ENCODE results near the gene BCR.
"Not testable (repeated sequence)": the region's sequence is repeated elsewhere in the genome, so short reads cannot be mapped to it uniquely, and the experiment has no call there.

DNA sequence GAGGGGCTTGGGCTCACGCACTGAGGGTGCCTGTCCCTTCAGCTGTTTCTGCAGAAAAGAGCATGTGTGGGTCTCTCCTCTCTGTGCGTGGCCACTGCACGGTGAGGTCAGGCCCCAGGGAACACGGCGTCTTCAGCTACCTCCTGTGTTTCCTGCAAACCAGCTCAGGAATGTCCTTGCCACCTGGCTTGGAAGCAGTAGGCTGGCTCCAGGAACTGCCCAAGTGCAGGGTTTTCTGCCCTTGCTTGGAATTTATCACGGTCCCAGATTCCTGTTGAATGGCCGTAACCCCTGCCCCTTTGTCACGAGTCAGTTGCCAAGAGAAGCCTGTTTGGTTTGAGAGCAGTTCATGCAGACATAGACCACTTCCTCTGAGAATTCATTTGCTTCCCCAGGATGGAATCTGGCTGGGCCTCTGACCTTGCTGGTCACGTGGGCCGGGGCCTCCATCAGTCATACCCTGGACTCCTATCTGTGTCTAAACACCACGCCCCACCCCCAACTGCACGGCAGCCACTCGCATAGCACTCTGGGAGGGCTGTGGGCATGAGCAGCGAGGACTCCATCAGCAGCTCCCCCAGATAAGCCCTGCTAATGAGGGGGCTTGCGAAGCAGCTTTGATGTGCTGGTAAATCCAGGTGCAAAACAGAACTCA is 130.3 kb downstream of the BCR start:
- not testable (repeated sequence) for TF ChIP-seq CTCF, EP300, POLR2A (IDR thresholded peaks at IDR 0.05)
